Measurements from ENCODE around the gene ARID1B.
A peak's percentile ranks its signal among the peaks of the same experiment; 100 is the strongest.

Gene ARID1B

GRCh38 chr6:157217894-157218370 is 440.8 kb downstream of the ARID1B start:
- no peak for TF ChIP-seq CTCF (IDR thresholded peaks at IDR 0.05; ENCODE audit: low read depth, low read length, missing control alignments)
- no peak overlapping the region for H3K4me3 ChIP-seq (replicated peaks; ENCODE audit: low read depth, low read length)
- no peak for DNase-seq (ENCODE audit: extremely low read depth, low read depth)

- DNase-seq (ENCODE audit: extremely low read depth, low read depth), result no peak
- no peak overlapping the region for H3K4me3 ChIP-seq (replicated peaks; ENCODE audit: low read depth, low read length)
- no peak for TF ChIP-seq CTCF (IDR thresholded peaks at IDR 0.05; ENCODE audit: low read depth, low read length, missing control alignments)
These were observed 441.4 kb downstream of the ARID1B start for GRCh38 chr6:157218371-157219198.

GRCh38 chr6:157219201-157220200 is 442.3 kb downstream of the ARID1B start:
- DNase-seq (ENCODE audit: extremely low read depth, low read depth), result no peak
- H3K4me3 ChIP-seq (replicated peaks; ENCODE audit: low read depth, low read length), result no peak overlapping the region
- no peak for TF ChIP-seq CTCF (IDR thresholded peaks at IDR 0.05; ENCODE audit: low read depth, low read length, missing control alignments)

- peak overlapping the region; percentile 22; the same call in 1 of the 2 replicates for H3K4me3 ChIP-seq (replicated peaks; ENCODE audit: low read depth, low read length)
These were observed 443.3 kb downstream of the ARID1B start for GRCh38 chr6:157220485-157220884.

GRCh38 chr6:157221049-157221816 is 444.1 kb downstream of the ARID1B start:
- TF ChIP-seq CTCF (IDR thresholded peaks at IDR 0.05; ENCODE audit: low read depth, low read length, missing control alignments), result peak; percentile 8
- DNase-seq (ENCODE audit: extremely low read depth, low read depth), result no peak
- H3K4me3 ChIP-seq (replicated peaks; ENCODE audit: low read depth, low read length), result peak overlapping the region; percentile 22

More at GRCh38 chr6:157220485-157220884, 443.3 kb downstream of the ARID1B start:
- no peak for TF ChIP-seq CTCF (IDR thresholded peaks at IDR 0.05; ENCODE audit: low read depth, low read length, missing control alignments)
- no peak for DNase-seq (ENCODE audit: extremely low read depth, low read depth)

GRCh38 chr6:157221817-157222175 is 444.6 kb downstream of the ARID1B start:
- DNase-seq (ENCODE audit: extremely low read depth, low read depth), result no peak
- H3K4me3 ChIP-seq (replicated peaks; ENCODE audit: low read depth, low read length), result no peak overlapping the region
- TF ChIP-seq CTCF (IDR thresholded peaks at IDR 0.05; ENCODE audit: low read depth, low read length, missing control alignments), result no peak
